Measurements from ENCODE around the gene MAPK9.

DNA sequence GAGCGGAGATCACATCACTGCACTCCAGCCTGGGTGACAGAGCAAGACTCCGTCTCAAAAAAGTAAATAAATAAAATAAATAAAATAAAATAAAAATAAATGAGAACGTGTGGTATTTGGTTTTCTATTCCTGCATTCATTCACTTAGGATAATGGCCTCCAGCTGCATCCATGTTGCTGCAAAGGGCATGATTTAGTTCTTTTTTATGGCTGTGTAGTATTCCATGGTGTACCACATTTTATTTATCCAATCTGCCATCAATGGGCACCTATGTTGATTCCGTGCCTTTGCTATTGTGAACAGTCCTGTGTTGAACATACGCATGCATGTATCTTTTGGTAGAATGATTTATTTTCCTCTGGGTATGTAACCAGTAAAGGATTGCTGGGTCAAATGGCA, 74.1 kb downstream of the MAPK9 start:
- no peak for TF ChIP-seq EP300 (IDR thresholded peaks at IDR 0.05; ENCODE audit: low read depth)
- no peak for TF ChIP-seq POLR2A (IDR thresholded peaks at IDR 0.05)

All from transverse colon (tissue), 1 donor.